Esophagus squamous epithelium (tissue), 5 donors: Measurements from ENCODE around the gene NFX1. TPM values are rescaled to one million over a fixed set of nuclear protein-coding genes. Genes with fewer than 3 reads are reported as not detected.

Experiments
- DNase-seq: peaks from one replicate; lab custom pipeline; 2025; lab: John Stamatoyannopoulos, UW
- H3K27ac ChIP-seq, 4 donors: fragments of 200-600 bp; sonication (generic); one replicate each; pipeline ENCODE4 v1.5.1; 2016 to 2019; ENCODE audit warnings: mild to moderate bottlenecking in 1 of 4
- H3K27me3 ChIP-seq, 4 donors: fragments of 200-600 bp; sonication (generic); 1 replicate in 3 of 4; 2 replicates in 1 of 4; pipeline versions ENCODE4 v1.5.1 to v1.6.0; 2017 to 2021; ENCODE audit warnings: antibody characterized with exemption in 1 of 4
- H3K36me3 ChIP-seq, 3 donors: fragments of 200-600 bp; sonication (generic); one replicate each; pipeline ENCODE4 v1.5.1; 2016 to 2019
- H3K4me1 ChIP-seq, 3 donors: fragments of 200-600 bp; sonication (generic); one replicate each; pipeline ENCODE4 v1.5.1; 2017 to 2019
- H3K4me3 ChIP-seq, 4 donors: fragments of 200-600 bp; sonication (generic); 1 replicate in 3 of 4; 2 replicates in 1 of 4; pipeline ENCODE4 v1.5.1; 2016 to 2019; ENCODE audit warnings: mild to moderate bottlenecking in 2 of 4, moderate library complexity in 1 of 4
- H3K9me3 ChIP-seq, 3 donors: fragments of 200-600 bp; sonication (generic); one replicate each; pipeline ENCODE4 v1.5.1; 2016 to 2019
- CTCF ChIP-seq, 6 experiments: fragments of 450-650 bp in 4 of 6; fragments of 200-600 bp in 2 of 6; sonication (generic) in 2 of 6; IDR thresholded peaks; one replicate each; pipeline ENCODE4 v1.5.1; 2016 to 2019; ENCODE audit warnings: antibody characterized with exemption in 6 of 6, mild to moderate bottlenecking in 4 of 6, moderate library complexity in 4 of 6
- POLR2A ChIP-seq, 4 donors: fragments of 450-650 bp; IDR thresholded peaks; one replicate each; pipeline ENCODE4 v1.6.1; 2017; ENCODE audit warnings: antibody characterized with exemption in 4 of 4, mild to moderate bottlenecking in 4 of 4, moderate library complexity in 3 of 4
- WGBS, 2 donors: methylation state at CpG; one replicate each; pipeline ENCODE4 v1.1.5; 2018; 5-methylcytosine and 5-hydroxymethylcytosine counted together
- intact Hi-C: fragments of 100-400 bp; cut with DNase I; formaldehyde crosslinking; loops from one replicate; pipeline ENCODE4 v1.15.0; 2022
- total RNA-seq, 4 donors: library from RNA; depleted of rRNA; stranded (reverse); fragments of >200 nt; gene quantifications; one replicate each; pipeline ENCODE4 v1.1.0, GENCODE V29; 2016
- donor health status: DM: yes; HTN: yes; CAD: no.

Gene NFX1
- total RNA-seq, 4 donors from 2014 or later, result 19.7 to 47.7 (median 27.2) TPM

GRCh38 chr9:33414268-33414667 is 124.0 kb downstream of the NFX1 start:
- Histone ChIP-seq H3K4me3 (no peak overlapping the region), H3K27me3 (peaks cover 0 to 8% (median 0%) of the 10 kb centered on the region in 4 donors), H3K9me3 (no peaks in the 10 kb centered on the region), H3K27ac (peak overlapping the region; percentile 81 to 88 (median 85)), H3K36me3 (no peaks in the 10 kb centered on the region), H3K4me1 (peaks cover 38 to 58% (median 40%) of the 10 kb centered on the region in 3 donors)
- intact Hi-C loops, result no loop called here
- 28 to 39% methylated on average over 3 of the region's 3 CpGs for WGBS, 2 donors
- no peak for DNase-seq
- no peak for TF ChIP-seq POLR2A (IDR thresholded peaks at IDR 0.05)
- TF ChIP-seq CTCF (IDR thresholded peaks at IDR 0.05), result no peak

- H3K27ac ChIP-seq, result peak overlapping the region; percentile 81 to 88 (median 85)
- peaks cover 0 to 8% (median 0%) of the 10 kb centered on the region in 4 donors for H3K27me3 ChIP-seq
- H3K9me3 ChIP-seq, result no peaks in the 10 kb centered on the region
- no peak for DNase-seq
- peak overlapping the region in 1 of 4 donors; percentile 6 for H3K4me3 ChIP-seq
- WGBS, 2 donors, result 47 to 53% methylated on average over 2 to 7 of the region's 13 CpGs
- H3K4me1 ChIP-seq, result peaks cover 38 to 64% (median 40%) of the 10 kb centered on the region in 3 donors
- H3K36me3 ChIP-seq, result no peaks in the 10 kb centered on the region
- no peak for TF ChIP-seq POLR2A (IDR thresholded peaks at IDR 0.05)
- TF ChIP-seq CTCF (IDR thresholded peaks at IDR 0.05), result no peak
- intact Hi-C loops, result no loop called here
These were observed 124.7 kb downstream of the NFX1 start for GRCh38 chr9:33414889-33415500.

GRCh38 chr9:33415501-33416038 is 125.3 kb downstream of the NFX1 start:
- TF ChIP-seq CTCF (IDR thresholded peaks at IDR 0.05), result peak; percentile 58 to 89 (median 82)
- TF ChIP-seq POLR2A (IDR thresholded peaks at IDR 0.05), result peak in 1 of 4 donors; percentile 27
- 2 to 11% methylated on average over 5 to 8 of the region's 9 CpGs for WGBS, 2 donors
- DNase-seq, result no peak
- Histone ChIP-seq H3K4me1 (peaks cover 38 to 70% (median 40%) of the 10 kb centered on the region in 3 donors), H3K4me3 (peak overlapping the region in 1 of 4 donors; percentile 6), H3K27ac (peak overlapping the region; percentile 81 to 88 (median 85)), H3K27me3 (peaks cover 0 to 8% (median 0%) of the 10 kb centered on the region in 4 donors), H3K9me3 (no peaks in the 10 kb centered on the region), H3K36me3 (no peaks in the 10 kb centered on the region)
- intact Hi-C loops, result no loop called here

GRCh38 chr9:33416996-33417395 is 126.7 kb downstream of the NFX1 start:
- Histone ChIP-seq H3K36me3 (no peaks in the 10 kb centered on the region), H3K9me3 (no peaks in the 10 kb centered on the region), H3K4me1 (peaks cover 38 to 77% (median 40%) of the 10 kb centered on the region in 3 donors), H3K27me3 (peaks cover 0 to 8% (median 0%) of the 10 kb centered on the region in 4 donors), H3K27ac (peak overlapping the region; percentile 80 to 88 (median 85)), H3K4me3 (no peak overlapping the region)
- intact Hi-C loops, result no loop called here
- 45 to 60% methylated on average over 4 to 5 of the region's 5 CpGs for WGBS, 2 donors
- DNase-seq, result no peak
- no peak for TF ChIP-seq CTCF (IDR thresholded peaks at IDR 0.05)
- TF ChIP-seq POLR2A (IDR thresholded peaks at IDR 0.05), result no peak

- peaks cover 38 to 86% (median 40%) of the 10 kb centered on the region in 3 donors for H3K4me1 ChIP-seq
- DNase-seq, result no peak
- TF ChIP-seq CTCF (IDR thresholded peaks at IDR 0.05), result no peak
- no peak for TF ChIP-seq POLR2A (IDR thresholded peaks at IDR 0.05)
- no peak overlapping the region for H3K4me3 ChIP-seq
- H3K9me3 ChIP-seq, result no peaks in the 10 kb centered on the region
- intact Hi-C loops, result no loop called here
- H3K36me3 ChIP-seq, result no peaks in the 10 kb centered on the region
- peaks cover 0 to 8% (median 0%) of the 10 kb centered on the region in 4 donors for H3K27me3 ChIP-seq
- 39% methylated on average over 2 of the region's 8 CpGs; no CpG with 5 or more reads in 1 of the 2 donors for WGBS, 2 donors
- H3K27ac ChIP-seq, result peak overlapping the region; percentile 80 to 88 (median 85)
These were observed 127.8 kb downstream of the NFX1 start for GRCh38 chr9:33418090-33418489.
